A549 (cell line): ENCODE measurements around the gene DAO. TPM values are rescaled to one million over a fixed set of nuclear protein-coding genes. Genes with fewer than 3 reads are reported as not detected.

Source experiments
- ATAC-seq, 2 experiments: fragments of 200-7000 bp in 1 of 2; fragments of >200 bp in 1 of 2; cut with Nextera tagmentation in 1 of 2; cut with Tn5 transposase in 1 of 2; 3 replicates each; pipeline versions ENCODE4 v1.8.0 to v1.9.1; 2018 to 2020; ENCODE audit warnings: mild to moderate bottlenecking in 1 of 2, moderate library complexity in 1 of 2
- CTCF ChIA-PET: fragments of 300-600 bp; sonication (Branson Sonifier 250); formaldehyde crosslinking; extraction: SDS; loops from one replicate; lab custom pipeline; 2021; ENCODE audit warnings: antibody characterized with exemption, inconsistent platforms; lab: Yijun Ruan, JAX
- POLR2A ChIA-PET: fragments of 350-600 bp; formaldehyde crosslinking; extraction: SDS; loops from one replicate; lab custom pipeline; 2021; ENCODE audit warnings: antibody characterized with exemption, inconsistent platforms; lab: Yijun Ruan, JAX
- DNase-seq, 2 experiments: peaks; one replicate each; pipeline versions ENCODE4 v3.0.0 to v3.0.0-alpha.2; 2011 to 2016; ENCODE audit warnings: low read depth in 1 of 2, low spot score in 1 of 2
- FAIRE-seq: peaks from 2 replicates; lab custom pipeline; 2011; peaks lifted over from hg19 to GRCh38; lab: Jason Lieb, UNC
- H3K27ac ChIP-seq, 2 experiments: fragments of >200 bp; sonication (Bioruptor Twin); formaldehyde crosslinking; 3 replicates each; pipeline ENCODE4 v1.5.1; 2016 to 2017
- H3K4me1 ChIP-seq: fragments of >200 bp; sonication (Bioruptor Twin); formaldehyde crosslinking; 3 replicates; pipeline ENCODE4 v1.6.1; 2016
- H3K4me2 ChIP-seq: fragments of >200 bp; sonication (Bioruptor Twin); formaldehyde crosslinking; 3 replicates; pipeline ENCODE4 v1.6.1; 2016
- H3K4me3 ChIP-seq: fragments of >200 bp; sonication (Bioruptor Twin); formaldehyde crosslinking; 3 replicates; pipeline ENCODE4 v1.5.1; 2016
- H3K9me3 ChIP-seq: fragments of >200 bp; sonication (Bioruptor Twin); formaldehyde crosslinking; 3 replicates; pipeline ENCODE4 v1.6.1; 2016
- BCL3 ChIP-seq: fragments of >200 bp; sonication (Bioruptor Twin); formaldehyde crosslinking; IDR thresholded peaks from 3 replicates; pipeline ENCODE4 v1.6.1; 2016
- CBX2 ChIP-seq: fragments of 200-600 bp; sonication (generic); IDR thresholded peaks from 2 replicates; pipeline ENCODE4 v1.6.1; 2016; ENCODE audit warnings: low read depth, mild to moderate bottlenecking, borderline replicate concordance
- CHD2 ChIP-seq: fragments of 150-350 bp; IDR thresholded peaks from 2 replicates; pipeline ENCODE4 v1.6.1; 2014; ENCODE audit warnings: low read length; ENCODE audit not compliant: partially characterized antibody
- CTCF ChIP-seq: fragments of >200 bp; sonication (Bioruptor Twin); formaldehyde crosslinking; IDR thresholded peaks from 3 replicates; pipeline ENCODE4 v1.5.1; 2016
- EHF ChIP-seq: fragments of 250-450 bp; sonication (Bioruptor Pico); IDR thresholded peaks from 2 replicates; pipeline ENCODE4 v1.5.0; 2020; ENCODE audit warnings: mild to moderate bottlenecking
- EHMT2 ChIP-seq: fragments of 200-600 bp; sonication (generic); IDR thresholded peaks from 2 replicates; pipeline ENCODE4 v1.6.1; 2016; ENCODE audit warnings: antibody characterized with exemption, low read depth, mild to moderate bottlenecking, moderate library complexity
- EP300 ChIP-seq, 2 experiments: fragments of >200 bp; sonication (Bioruptor Twin); formaldehyde crosslinking; IDR thresholded peaks; 2 replicates in 1 of 2; 3 replicates in 1 of 2; pipeline ENCODE4 v1.6.1; 2016 to 2017
- ESRRA ChIP-seq: fragments of 150-350 bp; IDR thresholded peaks from 2 replicates; pipeline ENCODE4 v1.6.1; 2014; ENCODE audit warnings: mild to moderate bottlenecking, low read length, borderline replicate concordance
- FOSL2 ChIP-seq, 2 experiments: fragments of 450-650 bp in 1 of 2; fragments of >200 bp in 1 of 2; sonication (Bioruptor Twin) in 1 of 2; formaldehyde crosslinking; IDR thresholded peaks; 2 replicates each; pipeline versions ENCODE4 v1.5.0 to v1.6.1; 2016 to 2020; ENCODE audit warnings: mild to moderate bottlenecking in 1 of 2, moderate library complexity in 1 of 2
- FOXS1 ChIP-seq: fragments of 250-450 bp; sonication (Bioruptor Pico); IDR thresholded peaks from 2 replicates; pipeline ENCODE4 v1.5.0; 2020; ENCODE audit warnings: mild to moderate bottlenecking, moderate library complexity
- GATA3 ChIP-seq: IDR thresholded peaks from 2 replicates; pipeline ENCODE4 v1.6.1; 2012; ENCODE audit warnings: borderline replicate concordance
- HOXA7 ChIP-seq: fragments of 250-450 bp; sonication (Bioruptor Pico); IDR thresholded peaks from 2 replicates; pipeline ENCODE4 v1.5.0; 2020; ENCODE audit warnings: mild to moderate bottlenecking, moderate library complexity
- JUNB ChIP-seq: fragments of >200 bp; sonication (Bioruptor Twin); formaldehyde crosslinking; IDR thresholded peaks from 2 replicates; pipeline ENCODE4 v1.6.1; 2016
- KDM1A ChIP-seq: fragments of 200-600 bp; sonication (generic); IDR thresholded peaks from 2 replicates; pipeline ENCODE4 v1.6.1; 2016; ENCODE audit warnings: low read depth, mild to moderate bottlenecking
- MAFK ChIP-seq: fragments of 450-650 bp; IDR thresholded peaks from 2 replicates; pipeline ENCODE4 v1.6.1; 2014; ENCODE audit not compliant: partially characterized antibody
- MYC ChIP-seq: IDR thresholded peaks from 2 replicates; pipeline ENCODE4 v1.6.1; 2012; ENCODE audit warnings: mild to moderate bottlenecking, inconsistent platforms, low read length, improper control_type of control experiment, borderline replicate concordance
- NFE2L2 ChIP-seq: fragments of 150-350 bp; conservative IDR thresholded peaks from 2 replicates; pipeline ENCODE4 v1.6.1; 2014; ENCODE audit warnings: low read length
- NR3C1 ChIP-seq: fragments of >200 bp; sonication (Bioruptor Twin); formaldehyde crosslinking; IDR thresholded peaks from 3 replicates; pipeline ENCODE4 v1.6.1; 2017
- POLR2AphosphoS2 ChIP-seq: conservative IDR thresholded peaks from 2 replicates; pipeline ENCODE4 v1.6.1; 2012; ENCODE audit warnings: low read length, improper control_type of control experiment, inconsistent platforms
- RAD21 ChIP-seq, 2 experiments: fragments of >200 bp in 1 of 2; sonication (Bioruptor Twin) in 1 of 2; formaldehyde crosslinking in 1 of 2; IDR thresholded peaks in 1 of 2; conservative IDR thresholded peaks in 1 of 2; 2 replicates in 1 of 2; 3 replicates in 1 of 2; pipeline ENCODE4 v1.6.1; 2012 to 2018; ENCODE audit warnings: inconsistent platforms in 1 of 2
- RNF2 ChIP-seq: fragments of 200-600 bp; sonication (generic); IDR thresholded peaks from 2 replicates; pipeline ENCODE4 v1.6.1; 2016; ENCODE audit warnings: low read depth, mild to moderate bottlenecking, antibody characterized with exemption, moderate library complexity, borderline replicate concordance
- SMC3 ChIP-seq: fragments of >200 bp; sonication (Bioruptor Twin); formaldehyde crosslinking; IDR thresholded peaks from 3 replicates; pipeline ENCODE4 v1.6.1; 2018; ENCODE audit warnings: inconsistent platforms
- SREBF2 ChIP-seq: fragments of 450-650 bp; IDR thresholded peaks from 2 replicates; pipeline ENCODE4 v1.6.1; 2014; ENCODE audit warnings: mild to moderate bottlenecking, moderate library complexity
- TFCP2L1 ChIP-seq: fragments of 250-450 bp; sonication (Bioruptor Pico); IDR thresholded peaks from 2 replicates; pipeline ENCODE4 v1.5.0; 2021; ENCODE audit warnings: mild to moderate bottlenecking
- ZC3H11A ChIP-seq: fragments of 450-650 bp; IDR thresholded peaks from 2 replicates; pipeline ENCODE4 v1.6.1; 2014; ENCODE audit warnings: antibody characterized with exemption, mild to moderate bottlenecking
- ZFP36 ChIP-seq: fragments of 450-650 bp; IDR thresholded peaks from 2 replicates; pipeline ENCODE4 v1.6.1; 2014; ENCODE audit warnings: borderline replicate concordance; ENCODE audit not compliant: partially characterized antibody
- WGBS: methylation state at CpG from one replicate; pipeline ENCODE4 v1.1.6; 2017; ENCODE audit errors: missing lambda C conversion rate; 5-methylcytosine and 5-hydroxymethylcytosine counted together
- polyA plus RNA-seq, 4 experiments: library from polyadenylated mRNA; depleted of rRNA in 3 of 4; stranded (reverse); fragments of >200 nt; fragmentation: RNase III in 1 of 4; extraction: RNeasy Plus Mini Kit Qiagen cat#74134 plus additional on column Dnase treatment in 1 of 4; gene quantifications; 2 replicates in 3 of 4; 3 replicates in 1 of 4; pipeline ENCODE4 v1.2.3, GENCODE V29; 2011 to 2017
- TF ChIP-seq, protein P1 (sequence below): fragments of >200 bp; sonication (Bioruptor Twin); formaldehyde crosslinking; IDR thresholded peaks from 2 replicates; pipeline ENCODE4 v1.6.1; 2016
- TF ChIP-seq, protein P2 (sequence below): IDR thresholded peaks from 2 replicates; pipeline ENCODE4 v1.6.1; 2012; ENCODE audit warnings: low read depth, borderline replicate concordance

Gene DAO
- polyA plus RNA-seq, 2 of the 4 experiments (the other 2 are of a cell fraction): not detected

DNA sequence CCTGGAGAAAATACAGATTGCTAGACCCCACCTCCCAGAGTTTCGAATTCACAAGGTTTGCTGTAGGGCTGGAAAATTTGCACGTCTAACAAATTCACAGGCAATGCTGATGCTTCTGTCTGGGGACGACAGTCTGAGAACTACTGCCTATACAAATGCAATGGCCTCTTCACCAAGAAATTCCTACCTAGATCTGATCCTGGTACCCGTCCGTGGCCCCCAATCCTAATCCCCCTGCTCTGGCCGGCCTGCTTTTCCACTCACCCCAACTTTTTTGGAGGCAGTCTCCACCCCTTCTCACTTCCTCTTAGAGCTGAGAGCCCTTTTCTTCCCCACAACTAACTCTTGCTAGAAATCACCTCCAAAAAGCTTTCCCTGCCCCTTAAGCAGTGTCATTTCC lies 19.4 kb upstream of the DAO start:
- Histone ChIP-seq H3K4me2 (no peak overlapping the region), H3K4me3 (no peak overlapping the region), H3K27ac (no peak overlapping the region), H3K4me1 (peaks cover 17% of the 10 kb centered on the region), H3K9me3 (no peaks in the 10 kb centered on the region)
- 86% methylated on average over 6 of the region's 6 CpGs for WGBS
- no peak for TF ChIP-seq HOXA7 (CRISPR knock-in tag)
- no peak for TF ChIP-seq ZC3H11A
- TF ChIP-seq EHF: no peak
- no peak for TF ChIP-seq FOXS1
- TF ChIP-seq EP300 (IDR thresholded peaks at IDR 0.05): no peak
- TF ChIP-seq RNF2: no peak
- TF ChIP-seq JUNB: no peak
- POLR2A ChIA-PET: no interaction called here
- no peak for ATAC-seq
- no peak for FAIRE-seq
- CTCF ChIA-PET: interaction anchor here (1.3 to 2.0 kb wide), 2 partner anchors 13 to 196 kb away, joined by 4 read pairs; no protein-coding TSS in a partner anchor
- no peak for DNase-seq

- ATAC-seq: no peak
- 72% methylated on average over 6 of the region's 6 CpGs for WGBS
- Histone ChIP-seq H3K9me3 (no peaks in the 10 kb centered on the region), H3K4me3 (no peak overlapping the region), H3K4me2 (no peak overlapping the region), H3K4me1 (peaks cover 11% of the 10 kb centered on the region; the same call in 1 of the 3 replicates), H3K27ac (no peak overlapping the region)
- CTCF ChIA-PET: interaction anchor here (1.1 to 2.0 kb wide), 4 partner anchors 11 to 198 kb away, joined by 3 to 4 read pairs (median 4); no protein-coding TSS in a partner anchor
- FAIRE-seq: no peak
- no peak for DNase-seq
- TF ChIP-seq GATA3 (no peak), POLR2AphosphoS2 (no peak), FOSL2 (IDR thresholded peaks at IDR 0.05) (no peak), FOSL2 (CRISPR knock-in tag; IDR thresholded peaks at IDR 0.05) (no peak), ZFP36 (peak; percentile 57), CBX2 (no peak), EP300 (IDR thresholded peaks at IDR 0.05) (no peak), HOXA7 (CRISPR knock-in tag) (no peak)
- POLR2A ChIA-PET: no interaction called here
Measured at GRCh38 chr12:108861878-108862587, 17.9 kb upstream of the DAO start.

- no peak for TF ChIP-seq TFCP2L1 (CRISPR knock-in tag)
- no peak for TF ChIP-seq MYC
- no peak for TF ChIP-seq ESRRA
- TF ChIP-seq NR3C1: no peak
- TF ChIP-seq ZFP36: no peak
- TF ChIP-seq EHMT2: no peak
- TF ChIP-seq, protein P1, sequence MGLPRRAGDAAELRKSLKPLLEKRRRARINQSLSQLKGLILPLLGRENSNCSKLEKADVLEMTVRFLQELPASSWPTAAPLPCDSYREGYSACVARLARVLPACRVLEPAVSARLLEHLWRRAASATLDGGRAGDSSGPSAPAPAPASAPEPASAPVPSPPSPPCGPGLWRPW: no peak
- no peak for TF ChIP-seq SMC3
- TF ChIP-seq KDM1A: no peak
- no peak for TF ChIP-seq SREBF2
- TF ChIP-seq EP300 (IDR thresholded peaks at IDR 0.05): no peak
- TF ChIP-seq, protein P2, sequence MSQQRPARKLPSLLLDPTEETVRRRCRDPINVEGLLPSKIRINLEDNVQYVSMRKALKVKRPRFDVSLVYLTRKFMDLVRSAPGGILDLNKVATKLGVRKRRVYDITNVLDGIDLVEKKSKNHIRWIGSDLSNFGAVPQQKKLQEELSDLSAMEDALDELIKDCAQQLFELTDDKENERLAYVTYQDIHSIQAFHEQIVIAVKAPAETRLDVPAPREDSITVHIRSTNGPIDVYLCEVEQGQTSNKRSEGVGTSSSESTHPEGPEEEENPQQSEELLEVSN: no peak
- TF ChIP-seq RAD21 (conservative IDR thresholded peaks at IDR 0.05 in 1 of 2, IDR thresholded peaks at IDR 0.05 in 1 of 2): no peak
- TF ChIP-seq CBX2: no peak
- TF ChIP-seq CHD2: no peak
- no peak for TF ChIP-seq CTCF
- TF ChIP-seq NFE2L2: no peak
- TF ChIP-seq MAFK: no peak
- no peak for TF ChIP-seq BCL3
- Histone ChIP-seq H3K4me1 (peaks cover 11% of the 10 kb centered on the region; the same call in 1 of the 3 replicates), H3K4me2 (no peak overlapping the region), H3K4me3 (no peak overlapping the region), H3K9me3 (no peaks in the 10 kb centered on the region), H3K27ac (no peak overlapping the region)
- no peak for ATAC-seq
- FAIRE-seq: no peak
- CTCF ChIA-PET: interaction anchor here (0.7 to 1.1 kb wide), 2 partner anchors 14 to 174 kb away, joined by 3 read pairs; no protein-coding TSS in a partner anchor
- POLR2A ChIA-PET: no interaction called here
- 92% methylated on average over 3 of the region's 3 CpGs for WGBS
- no peak for DNase-seq
Measured at GRCh38 chr12:108862588-108862959, 17.3 kb upstream of the DAO start.
